ENCODE data around the gene KCTD12.

KCTD12 gene

GRCh38 chr13:76853481-76853880 lies 32.7 kb downstream of the KCTD12 start:
- DNase-seq = peak; percentile 21

GRCh38 chr13:76852986-76853385 lies 33.2 kb downstream of the KCTD12 start:
- DNase-seq = peak; percentile 21

- DNase-seq = no peak
Observed at GRCh38 chr13:76851961-76852360, 34.2 kb downstream of the KCTD12 start.

- no peak for DNase-seq
Observed at GRCh38 chr13:76849493-76849892, 36.7 kb downstream of the KCTD12 start.

GRCh38 chr13:76848596-76848995 lies 37.6 kb downstream of the KCTD12 start:
- DNase-seq = peak; percentile 91

- no peak for DNase-seq
Observed at GRCh38 chr13:76846363-76846762, 39.8 kb downstream of the KCTD12 start.

- no peak for DNase-seq
Observed at GRCh38 chr13:76845865-76846264, 40.3 kb downstream of the KCTD12 start.

- no peak for DNase-seq
Observed at GRCh38 chr13:76845367-76845766, 40.8 kb downstream of the KCTD12 start.

GRCh38 chr13:76837801-76838200 lies 48.4 kb downstream of the KCTD12 start:
- DNase-seq = peak; percentile 46

GRCh38 chr13:76836311-76836710 lies 49.9 kb downstream of the KCTD12 start:
- DNase-seq = no peak

GRCh38 chr13:76833441-76833954 lies 52.7 kb downstream of the KCTD12 start:
- DNase-seq = peak; percentile 73

- peak; percentile 81 for DNase-seq
Observed at GRCh38 chr13:76832258-76832988, 53.8 kb downstream of the KCTD12 start.

- peak; percentile 47 for DNase-seq
Observed at GRCh38 chr13:76830805-76831204, 55.4 kb downstream of the KCTD12 start.
